ENCODE measurements around the gene LEO1. TPM values are rescaled to one million over a fixed set of nuclear protein-coding genes. Genes with fewer than 3 reads are reported as not detected.

Gene LEO1
- total and polyA plus RNA-seq, 5 donors from 2014 or later = 12.5 to 23.9 (median 19.6) TPM

DNA sequence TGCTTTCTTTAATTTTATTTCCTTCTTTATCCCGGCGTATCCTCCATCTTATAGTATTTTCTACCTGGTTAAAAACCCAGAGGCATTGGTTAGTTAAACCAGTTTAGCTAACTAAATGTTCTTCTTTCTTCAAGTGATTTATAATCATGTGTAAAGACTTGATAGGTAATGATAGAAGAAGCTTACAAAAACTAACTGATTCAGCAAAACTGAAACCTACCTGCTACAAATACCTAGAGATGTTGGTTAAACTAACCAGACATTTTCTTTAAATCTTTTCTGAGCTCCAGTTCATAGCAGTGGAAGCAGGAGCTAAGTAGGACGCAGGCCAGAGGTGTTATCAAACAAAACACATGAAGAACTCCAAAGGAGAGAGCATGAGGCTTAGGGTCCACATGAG, 44.8 kb downstream of the LEO1 start:
- H3K4me3 ChIP-seq (ENCODE audit: low read depth, low read length) = no peak overlapping the region
- H3K9me3 ChIP-seq (ENCODE audit: control insufficient read depth in 2 of 2, low read length in 2 of 2) = no peaks in the 10 kb centered on the region
- H3K27ac Mint-ChIP-seq = peak overlapping the region in 1 of 3 donors; percentile 16
- H3K36me3 ChIP-seq (ENCODE audit: control insufficient read depth, insufficient read depth, low read length) = peaks cover 36% of the 10 kb centered on the region
- peaks cover 0 to 4% (median 0%) of the 10 kb centered on the region in 4 donors for H3K4me1 Mint-ChIP-seq
- H3K9me3 Mint-ChIP-seq = no peaks in the 10 kb centered on the region
- no peak overlapping the region for H3K27ac ChIP-seq (ENCODE audit: insufficient read depth, low read length, poor library complexity, severe bottlenecking)
- no peaks in the 10 kb centered on the region for H3K27me3 Mint-ChIP-seq
- ATAC-seq (ENCODE audit: low read depth in 2 of 2) (no peak), DNase-seq (no peak)
- H3K27me3 ChIP-seq (ENCODE audit: control insufficient read depth, insufficient read depth, low read length) = no peaks in the 10 kb centered on the region
- no peaks in the 10 kb centered on the region for H3K4me1 ChIP-seq (ENCODE audit: control insufficient read depth, insufficient read depth, low read length, poor library complexity, severe bottlenecking)
- H3K4me3 Mint-ChIP-seq = no peak overlapping the region
- peaks cover 18% of the 10 kb centered on the region for H3K36me3 Mint-ChIP-seq

DNA sequence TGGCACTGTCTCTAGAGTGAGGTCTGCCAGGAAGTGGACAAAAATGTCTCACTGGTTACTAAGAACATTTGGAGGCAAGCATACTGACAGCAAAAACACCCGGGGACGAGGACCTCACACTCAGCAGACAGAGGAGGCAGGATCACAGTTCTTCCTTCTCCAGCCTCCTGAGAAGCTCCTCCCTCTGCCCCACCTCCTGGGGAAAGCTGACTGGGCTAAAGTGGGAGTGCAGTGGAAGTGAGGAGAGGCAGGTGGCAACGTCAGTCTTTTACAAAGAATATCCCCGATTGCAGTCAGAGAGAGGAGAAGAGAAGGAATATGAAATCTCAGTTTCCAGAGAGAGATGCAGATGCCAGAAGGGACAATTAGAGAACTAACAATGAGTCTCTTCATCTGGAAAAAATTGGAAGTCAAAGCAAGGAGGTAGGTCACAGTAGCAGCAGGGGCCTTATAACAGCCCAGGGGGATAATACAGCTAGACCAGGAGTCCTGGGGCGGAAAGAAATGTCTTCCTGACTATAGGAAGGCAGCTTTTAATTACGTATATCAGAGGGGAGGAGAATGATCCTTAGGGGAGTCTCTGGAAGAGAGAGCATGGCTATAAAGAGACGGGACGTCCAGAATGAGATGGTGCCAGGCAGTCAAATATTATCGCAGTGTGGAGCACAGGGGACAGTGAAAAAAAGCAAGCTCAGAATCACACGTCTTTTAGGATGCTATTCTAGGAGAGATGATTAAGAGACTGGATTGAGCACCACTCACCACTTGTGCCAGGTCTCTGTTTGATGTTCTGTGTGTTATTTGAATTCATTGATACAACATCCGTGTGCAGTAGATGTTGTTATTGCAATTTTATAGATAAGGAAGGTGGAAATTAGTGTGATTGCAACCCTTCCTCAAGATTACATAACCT, 47.2 kb downstream of the LEO1 start:
- no peaks in the 10 kb centered on the region for H3K9me3 ChIP-seq (ENCODE audit: control insufficient read depth in 2 of 2, low read length in 2 of 2)
- no peak overlapping the region for H3K4me3 Mint-ChIP-seq
- no peaks in the 10 kb centered on the region for H3K27me3 ChIP-seq (ENCODE audit: control insufficient read depth, insufficient read depth, low read length)
- H3K27ac Mint-ChIP-seq = peak overlapping the region in 1 of 3 donors; percentile 40
- H3K27me3 Mint-ChIP-seq = no peaks in the 10 kb centered on the region
- no peaks in the 10 kb centered on the region for H3K4me1 ChIP-seq (ENCODE audit: control insufficient read depth, insufficient read depth, low read length, poor library complexity, severe bottlenecking)
- H3K4me1 Mint-ChIP-seq = peaks cover 0 to 4% (median 0%) of the 10 kb centered on the region in 4 donors
- H3K4me3 ChIP-seq (ENCODE audit: low read depth, low read length) = no peak overlapping the region
- ATAC-seq (ENCODE audit: low read depth in 2 of 2) (no peak), DNase-seq (no peak)
- H3K9me3 Mint-ChIP-seq = no peaks in the 10 kb centered on the region
- no peak overlapping the region for H3K27ac ChIP-seq (ENCODE audit: insufficient read depth, low read length, poor library complexity, severe bottlenecking)
- peaks cover 24% of the 10 kb centered on the region for H3K36me3 Mint-ChIP-seq
- peaks cover 41% of the 10 kb centered on the region for H3K36me3 ChIP-seq (ENCODE audit: control insufficient read depth, insufficient read depth, low read length)

DNA sequence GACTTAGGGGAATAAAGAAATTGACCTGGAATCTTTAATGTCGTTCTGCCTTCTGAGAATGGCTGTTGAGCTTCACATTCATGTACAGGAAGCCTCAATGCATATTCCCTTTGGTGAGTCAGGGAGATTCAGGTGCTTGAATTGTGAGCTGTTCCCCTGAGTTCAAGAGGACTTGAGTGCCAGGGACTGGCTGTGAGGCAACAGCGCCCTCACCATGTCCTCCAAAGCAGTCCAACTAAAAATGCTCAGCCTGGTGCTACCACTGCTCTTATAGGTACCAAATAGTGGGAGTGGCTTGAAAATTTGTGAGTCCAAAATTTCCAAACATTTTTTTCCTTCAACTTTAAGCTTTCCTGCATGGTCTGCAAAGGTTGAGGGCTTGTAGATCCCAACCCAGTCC, 54.1 kb downstream of the LEO1 start:
- Mint-ChIP-seq H3K4me3 (no peak overlapping the region), H3K27me3 (no peaks in the 10 kb centered on the region), H3K4me1 (no peaks in the 10 kb centered on the region), H3K36me3 (peaks cover 13% of the 10 kb centered on the region), H3K27ac (no peak overlapping the region), H3K9me3 (no peaks in the 10 kb centered on the region)
- H3K4me3 ChIP-seq (ENCODE audit: low read depth, low read length) = no peak overlapping the region
- ATAC-seq (ENCODE audit: low read depth in 2 of 2) (no peak), DNase-seq (peak in 1 of 3 donors; percentile 36)
- no peaks in the 10 kb centered on the region for H3K27me3 ChIP-seq (ENCODE audit: control insufficient read depth, insufficient read depth, low read length)
- H3K27ac ChIP-seq (ENCODE audit: insufficient read depth, low read length, poor library complexity, severe bottlenecking) = no peak overlapping the region
- peaks cover 48% of the 10 kb centered on the region for H3K36me3 ChIP-seq (ENCODE audit: control insufficient read depth, insufficient read depth, low read length)
- no peaks in the 10 kb centered on the region for H3K9me3 ChIP-seq (ENCODE audit: control insufficient read depth in 2 of 2, low read length in 2 of 2)
- H3K4me1 ChIP-seq (ENCODE audit: control insufficient read depth, insufficient read depth, low read length, poor library complexity, severe bottlenecking) = no peaks in the 10 kb centered on the region

DNA sequence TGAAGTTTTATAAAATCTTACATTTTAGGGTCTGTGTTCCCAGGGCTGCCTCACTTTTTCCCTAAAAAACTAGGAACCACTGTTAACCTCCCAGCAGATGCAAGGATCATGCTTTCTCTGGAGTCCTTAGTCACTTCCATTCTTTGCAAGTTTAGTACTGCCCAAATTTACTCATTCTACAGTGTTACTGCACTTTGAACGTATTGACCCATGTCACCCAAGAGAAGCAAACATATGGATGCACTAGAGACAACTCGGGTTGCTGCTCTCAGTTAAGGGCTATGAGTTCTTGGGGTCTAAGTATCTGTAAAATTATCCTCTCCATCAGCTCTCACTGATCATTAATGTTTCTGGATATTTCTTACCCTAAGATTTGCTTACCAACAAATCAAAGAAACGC, 59.0 kb downstream of the LEO1 start:
- no peaks in the 10 kb centered on the region for H3K27me3 Mint-ChIP-seq
- H3K9me3 ChIP-seq (ENCODE audit: control insufficient read depth in 2 of 2, low read length in 2 of 2) = no peaks in the 10 kb centered on the region
- H3K9me3 Mint-ChIP-seq = no peaks in the 10 kb centered on the region
- H3K27me3 ChIP-seq (ENCODE audit: control insufficient read depth, insufficient read depth, low read length) = no peaks in the 10 kb centered on the region
- no peak overlapping the region for H3K27ac Mint-ChIP-seq
- no peaks in the 10 kb centered on the region for H3K4me1 ChIP-seq (ENCODE audit: control insufficient read depth, insufficient read depth, low read length, poor library complexity, severe bottlenecking)
- H3K4me3 Mint-ChIP-seq = no peak overlapping the region
- no peak for DNase-seq
- peaks cover 26% of the 10 kb centered on the region for H3K36me3 Mint-ChIP-seq
- H3K4me3 ChIP-seq (ENCODE audit: low read depth, low read length) = no peak overlapping the region
- peaks cover 0 to 5% (median 0%) of the 10 kb centered on the region in 4 donors for H3K4me1 Mint-ChIP-seq
- no peak for ATAC-seq (ENCODE audit: low read depth in 2 of 2)
- no peak overlapping the region for H3K27ac ChIP-seq (ENCODE audit: insufficient read depth, low read length, poor library complexity, severe bottlenecking)
- peaks cover 64% of the 10 kb centered on the region for H3K36me3 ChIP-seq (ENCODE audit: control insufficient read depth, insufficient read depth, low read length)

DNA sequence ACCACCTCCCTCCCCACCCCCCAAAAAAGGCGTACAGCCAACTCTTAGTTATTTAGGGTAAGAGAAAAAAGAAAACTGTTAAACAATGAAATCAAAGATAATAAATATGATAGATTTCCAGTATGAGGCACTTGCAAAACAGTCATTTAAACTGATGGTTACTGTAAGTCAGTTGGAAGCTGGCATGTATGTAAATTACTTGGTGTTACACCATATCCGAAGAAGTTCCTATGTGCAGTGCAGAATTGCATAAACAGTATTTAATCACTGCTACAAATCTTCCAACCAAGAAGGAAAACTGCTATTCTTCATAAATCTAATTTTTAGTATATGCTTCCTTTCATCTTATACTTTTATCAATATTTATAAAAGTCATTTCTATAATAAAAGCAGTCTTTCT, 62.0 kb downstream of the LEO1 start:
- Mint-ChIP-seq H3K36me3 (peaks cover 30% of the 10 kb centered on the region), H3K27ac (no peak overlapping the region), H3K4me1 (peaks cover 2 to 8% (median 6%) of the 10 kb centered on the region in 4 donors), H3K9me3 (no peaks in the 10 kb centered on the region), H3K27me3 (no peaks in the 10 kb centered on the region), H3K4me3 (no peak overlapping the region)
- H3K36me3 ChIP-seq (ENCODE audit: control insufficient read depth, insufficient read depth, low read length) = peaks cover 58% of the 10 kb centered on the region
- no peak overlapping the region for H3K4me3 ChIP-seq (ENCODE audit: low read depth, low read length)
- no peaks in the 10 kb centered on the region for H3K9me3 ChIP-seq (ENCODE audit: control insufficient read depth in 2 of 2, low read length in 2 of 2)
- H3K27me3 ChIP-seq (ENCODE audit: control insufficient read depth, insufficient read depth, low read length) = no peaks in the 10 kb centered on the region
- ATAC-seq (ENCODE audit: low read depth in 2 of 2) (no peak), DNase-seq (no peak)
- H3K27ac ChIP-seq (ENCODE audit: insufficient read depth, low read length, poor library complexity, severe bottlenecking) = no peak overlapping the region
- H3K4me1 ChIP-seq (ENCODE audit: control insufficient read depth, insufficient read depth, low read length, poor library complexity, severe bottlenecking) = no peaks in the 10 kb centered on the region

DNA sequence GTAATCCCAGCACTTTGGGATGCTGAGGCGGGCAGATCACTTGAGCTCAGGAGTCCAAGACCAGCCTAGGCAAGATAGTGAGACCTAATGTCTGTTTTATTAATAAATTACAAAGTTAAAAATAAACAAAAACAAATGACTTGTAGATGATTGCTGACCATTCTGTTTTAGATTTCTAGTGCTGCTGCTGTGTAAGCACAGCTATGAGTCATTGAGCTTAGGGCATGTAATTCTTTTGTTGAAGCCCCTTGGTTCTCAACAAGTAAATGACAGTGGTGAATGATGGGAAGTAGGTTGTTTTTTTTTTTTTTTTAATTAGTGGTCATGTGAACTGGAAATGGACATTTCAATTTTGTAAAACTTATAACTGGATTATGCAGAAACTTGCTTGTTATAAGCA, 63.3 kb downstream of the LEO1 start:
- Mint-ChIP-seq H3K27me3 (no peaks in the 10 kb centered on the region), H3K4me1 (peaks cover 2 to 11% (median 9%) of the 10 kb centered on the region in 4 donors), H3K27ac (no peak overlapping the region), H3K4me3 (no peak overlapping the region), H3K36me3 (peaks cover 35% of the 10 kb centered on the region), H3K9me3 (no peaks in the 10 kb centered on the region)
- DNase-seq = no peak
- Histone ChIP-seq H3K36me3 (ENCODE audit: control insufficient read depth, insufficient read depth, low read length) (peaks cover 70% of the 10 kb centered on the region), H3K4me3 (ENCODE audit: low read depth, low read length) (no peak overlapping the region), H3K4me1 (ENCODE audit: control insufficient read depth, insufficient read depth, low read length, poor library complexity, severe bottlenecking) (no peaks in the 10 kb centered on the region), H3K27me3 (ENCODE audit: control insufficient read depth, insufficient read depth, low read length) (no peaks in the 10 kb centered on the region), H3K27ac (ENCODE audit: insufficient read depth, low read length, poor library complexity, severe bottlenecking) (no peak overlapping the region), H3K9me3 (ENCODE audit: control insufficient read depth in 2 of 2, low read length in 2 of 2) (no peaks in the 10 kb centered on the region)
- no peak for ATAC-seq (ENCODE audit: low read depth in 2 of 2)

DNA sequence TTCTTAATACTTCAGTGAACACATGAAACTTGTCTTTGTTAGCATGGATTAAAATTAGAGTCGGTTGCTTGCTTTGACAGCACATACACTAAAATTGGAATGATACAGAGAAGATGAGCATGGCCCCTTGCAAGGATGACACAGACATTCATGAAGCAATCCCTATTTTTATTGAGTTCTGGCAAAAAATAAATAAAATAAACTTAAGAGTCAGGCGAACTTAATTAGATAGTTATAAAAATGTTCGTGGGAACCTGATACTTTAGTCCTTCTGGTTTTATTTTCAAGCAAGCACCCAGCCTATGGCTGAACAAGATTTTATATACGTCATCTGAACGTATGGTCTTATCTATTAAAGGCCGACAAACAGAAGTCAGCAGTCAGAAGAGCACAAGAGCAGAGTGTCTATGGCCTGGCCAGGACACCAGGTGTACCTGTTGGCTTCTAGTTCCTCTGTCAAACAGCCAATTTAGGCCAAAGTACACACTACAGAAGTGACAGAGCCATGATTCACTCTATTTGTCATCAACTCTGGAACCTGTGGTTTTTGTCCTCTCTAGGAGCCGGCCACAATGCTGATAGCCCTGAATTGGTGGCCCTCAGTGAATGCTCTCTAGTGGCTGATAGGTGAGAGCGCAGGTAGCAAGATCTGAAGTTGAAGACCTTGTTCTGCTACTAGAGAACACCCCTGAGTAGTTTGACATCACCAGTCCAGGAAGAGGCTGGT, 64.3 kb downstream of the LEO1 start:
- Histone ChIP-seq H3K4me1 (ENCODE audit: control insufficient read depth, insufficient read depth, low read length, poor library complexity, severe bottlenecking) (no peaks in the 10 kb centered on the region), H3K36me3 (ENCODE audit: control insufficient read depth, insufficient read depth, low read length) (peaks cover 72% of the 10 kb centered on the region), H3K27me3 (ENCODE audit: control insufficient read depth, insufficient read depth, low read length) (no peaks in the 10 kb centered on the region), H3K9me3 (ENCODE audit: control insufficient read depth in 2 of 2, low read length in 2 of 2) (no peaks in the 10 kb centered on the region), H3K27ac (ENCODE audit: insufficient read depth, low read length, poor library complexity, severe bottlenecking) (no peak overlapping the region), H3K4me3 (ENCODE audit: low read depth, low read length) (no peak overlapping the region)
- Mint-ChIP-seq H3K27ac (no peak overlapping the region), H3K36me3 (peaks cover 36% of the 10 kb centered on the region), H3K4me1 (peaks cover 2 to 11% (median 9%) of the 10 kb centered on the region in 4 donors), H3K27me3 (no peaks in the 10 kb centered on the region), H3K9me3 (no peaks in the 10 kb centered on the region), H3K4me3 (no peak overlapping the region)
- ATAC-seq (ENCODE audit: low read depth in 2 of 2) (no peak), DNase-seq (no peak)
